HepG2 (cell line): Measurements from ENCODE around the gene DPYD. TPM values are rescaled to one million over a fixed set of nuclear protein-coding genes. Genes with fewer than 3 reads are reported as not detected.

Experiments used
- ATAC-seq: fragments of 200-7000 bp; cut with Tn5 transposase; 3 replicates; pipeline ENCODE4 v1.9.1; 2020; ENCODE audit warnings: mild to moderate bottlenecking, moderate library complexity
- BruUV-seq: library from RNA; stranded (reverse); fragments of 400-500 nt; replicated peaks from 2 replicates; lab custom pipeline; 2021; lab: Mats Ljungman, UMichigan
- CTCF ChIA-PET: fragments of 300-600 bp; formaldehyde crosslinking; extraction: SDS; loops from one replicate; lab custom pipeline; 2021; ENCODE audit warnings: low total read pairs, inconsistent platforms, low intra/inter-chr PET ratio; lab: Yijun Ruan, JAX
- POLR2A ChIA-PET: fragments of 350-600 bp; sonication (Branson Sonifier 250); formaldehyde crosslinking; loops from one replicate; lab custom pipeline; 2020; ENCODE audit warnings: antibody characterized with exemption, inconsistent platforms; lab: Yijun Ruan, JAX
- DNase-seq: peaks from one replicate; pipeline ENCODE4 v3.0.0-alpha.2; 2015; ENCODE audit warnings: low spot score
- FAIRE-seq: peaks from 3 replicates; lab custom pipeline; 2011; peaks lifted over from hg19 to GRCh38; lab: Jason Lieb, UNC
- H2AFZ ChIP-seq: one replicate; pipeline ENCODE4 v1.6.1; 2011; ENCODE audit warnings: low read length, inconsistent platforms
- H3K27ac ChIP-seq: fragments of 300-600 bp; 3 replicates; pipeline ENCODE4 v1.8.0; 2011; ENCODE audit warnings: mixed run types, mild to moderate bottlenecking, mixed read lengths, low read length, inconsistent platforms; ENCODE audit not compliant: insufficient read depth; ENCODE audit errors: extremely low read length
- H3K27me3 ChIP-seq, 2 experiments: fragments of 200-600 bp in 1 of 2; 2 replicates in 1 of 2; 3 replicates in 1 of 2; pipeline versions ENCODE4 v1.6.0 to v1.8.0; 2011; ENCODE audit warnings: low read length in 2 of 2, mild to moderate bottlenecking in 2 of 2, moderate library complexity in 2 of 2, inconsistent platforms in 1 of 2; ENCODE audit not compliant: insufficient read depth in 2 of 2, control insufficient read depth in 1 of 2
- H3K36me3 ChIP-seq, 2 experiments: fragments of 200-600 bp in 1 of 2; replicated peaks in 1 of 2; 2 replicates in 1 of 2; 3 replicates in 1 of 2; pipeline versions ENCODE4 v1.5.1 to v1.8.0; 2011; ENCODE audit warnings: low read length in 2 of 2, inconsistent platforms in 1 of 2; ENCODE audit not compliant: insufficient read depth in 2 of 2, control insufficient read depth in 1 of 2
- H3K4me1 ChIP-seq: 2 replicates; pipeline ENCODE4 v1.5.1; 2012; ENCODE audit warnings: low read length, inconsistent platforms; ENCODE audit not compliant: insufficient read depth
- H3K4me2 ChIP-seq: 2 replicates; pipeline ENCODE4 v1.6.0; 2011; ENCODE audit warnings: low read depth, low read length, inconsistent platforms
- H3K4me3 ChIP-seq, 3 experiments: fragments of 200-600 bp in 1 of 3; sonication (generic), shearing (Covaris generic) in 1 of 3; replicated peaks in 1 of 3; 2 replicates each; pipeline ENCODE4 v1.5.1; 2011 to 2016; ENCODE audit warnings: low read length in 3 of 3, inconsistent platforms in 2 of 3, low read depth in 2 of 3, mild to moderate bottlenecking in 2 of 3, control low read depth in 1 of 3, mixed read lengths in 1 of 3; ENCODE audit not compliant: insufficient read depth in 1 of 3
- H3K79me2 ChIP-seq: one replicate; pipeline ENCODE4 v1.6.1; 2011; ENCODE audit warnings: low read length, inconsistent platforms; ENCODE audit not compliant: insufficient read depth
- H3K9ac ChIP-seq: 2 replicates; pipeline ENCODE4 v1.6.0; 2011; ENCODE audit warnings: mild to moderate bottlenecking, low read depth, low read length, inconsistent platforms; ENCODE audit not compliant: insufficient read depth
- H3K9me3 ChIP-seq: 2 replicates; pipeline ENCODE4 v1.5.1; 2012; ENCODE audit warnings: mild to moderate bottlenecking, low read length
- H4K20me1 ChIP-seq: 2 replicates; pipeline ENCODE4 v1.6.0; 2011; ENCODE audit warnings: inconsistent platforms, mild to moderate bottlenecking, low read length, moderate library complexity; ENCODE audit not compliant: insufficient read depth
- ASH2L ChIP-seq: fragments of 300-600, 200-600 bp; sonication (generic); IDR thresholded peaks from 2 replicates; pipeline ENCODE4 v1.7.0; 2017; ENCODE audit warnings: low read depth, mild to moderate bottlenecking, moderate library complexity, mixed read lengths, low read length; ENCODE audit not compliant: insufficient read length
- EEA1 ChIP-seq: sonication (generic); formaldehyde crosslinking; IDR thresholded peaks from 2 replicates; pipeline ENCODE4 v1.5.1; 2020; ENCODE audit warnings: mild to moderate bottlenecking, missing genetic modification reagents, borderline replicate concordance
- GTF2F1 ChIP-seq: fragments of 150-350 bp; IDR thresholded peaks from 2 replicates; pipeline ENCODE4 v1.6.1; 2014; ENCODE audit warnings: low read length
- HDAC1 ChIP-seq: sonication (generic); formaldehyde crosslinking; IDR thresholded peaks from 2 replicates; pipeline ENCODE4 v1.5.1; 2020; ENCODE audit warnings: mild to moderate bottlenecking, missing genetic modification reagents
- MED1 ChIP-seq: sonication (generic); formaldehyde crosslinking; IDR thresholded peaks from 2 replicates; pipeline ENCODE4 v1.4.0; 2020; ENCODE audit warnings: missing genetic modification reagents
- MTF1 ChIP-seq: sonication (generic); formaldehyde crosslinking; IDR thresholded peaks from 2 replicates; pipeline ENCODE4 v1.5.0; 2020; ENCODE audit warnings: missing genetic modification reagents
- NBN ChIP-seq: fragments of 450-650 bp; conservative IDR thresholded peaks from 2 replicates; pipeline ENCODE4 v1.6.1; 2017
- NCOA5 ChIP-seq: sonication (generic); formaldehyde crosslinking; IDR thresholded peaks from 2 replicates; pipeline ENCODE4 v1.4.0; 2020; ENCODE audit warnings: missing genetic modification reagents
- RBM39 ChIP-seq: fragments of 200-400 bp; formaldehyde crosslinking; IDR thresholded peaks from one replicate; pipeline ENCODE4 v1.6.1; 2018; ENCODE audit warnings: antibody characterized with exemption, mild to moderate bottlenecking, low read depth, low read length; ENCODE audit not compliant: poor library complexity, severe bottlenecking
- REPIN1 ChIP-seq: sonication (generic); formaldehyde crosslinking; IDR thresholded peaks from 2 replicates; pipeline ENCODE4 v1.8.0; 2022; ENCODE audit warnings: missing genetic modification reagents, low read depth, mild to moderate bottlenecking, borderline replicate concordance
- RXRA ChIP-seq: sonication (generic); formaldehyde crosslinking; IDR thresholded peaks from 2 replicates; pipeline ENCODE4 v1.5.1; 2020; ENCODE audit warnings: missing genetic modification reagents
- ZBTB26 ChIP-seq: IDR thresholded peaks from 2 replicates; pipeline ENCODE4 v1.6.1; 2016; ENCODE audit warnings: missing compliant biosample characterization, missing genetic modification reagents, borderline replicate concordance
- ZXDC ChIP-seq: sonication (generic); formaldehyde crosslinking; IDR thresholded peaks from 2 replicates; pipeline ENCODE4 v1.5.0; 2020; ENCODE audit warnings: mild to moderate bottlenecking, missing genetic modification reagents
- WGBS: methylation state at CpG from one replicate; pipeline ENCODE4 v1.1.6; 2017; ENCODE audit warnings: low lambda C conversion rate; 5-methylcytosine and 5-hydroxymethylcytosine counted together
- in situ Hi-C: cut with HindIII; loops from 2 replicates; pipeline ENCODE4 v1.10.0; 2017; ENCODE audit warnings: low pct_unique_long_range_greater_than_20kb; ENCODE audit not compliant: extremely low pct_ligation_motif_present
- intact Hi-C: fragments of 100-400 bp; cut with micrococcal nuclease; formaldehyde crosslinking; loops from one replicate; pipeline ENCODE4 v1.10.0; 2022; ENCODE audit not compliant: unreplicated experiment
- polyA plus RNA-seq, 8 experiments: library from polyadenylated mRNA; depleted of rRNA in 3 of 8; stranded (reverse) in 7 of 8; unstranded in 1 of 8; fragments of >200 nt; fragmentation: Illumina TruSeq in 4 of 8; extraction: Trizol in 4 of 8; gene quantifications; 2 replicates each; pipeline versions ENCODE4 v1.2.1 to v1.2.3, GENCODE V29; 2011 to 2016; ENCODE audit warnings: low read depth in 4 of 8, missing spikeins in 1 of 8, mixed read lengths in 1 of 8; ENCODE audit not compliant: insufficient read depth in 1 of 8
- total RNA-seq, 5 experiments: library from RNA; depleted of rRNA; stranded (reverse); fragments of >200 nt; fragmentation: Illumina TruSeq; extraction: Trizol; gene quantifications; 2 replicates each; pipeline ENCODE4 v1.2.3, GENCODE V29; 2016; ENCODE audit warnings: low read depth in 1 of 5
- TF ChIP-seq, protein P1 (sequence below): sonication (generic); formaldehyde crosslinking; IDR thresholded peaks from 2 replicates; pipeline ENCODE4 v1.8.0; 2023; ENCODE audit warnings: mild to moderate bottlenecking, missing genetic modification reagents
- TF ChIP-seq, protein P2 (sequence below): sonication (generic); formaldehyde crosslinking; IDR thresholded peaks from 2 replicates; pipeline ENCODE4 v1.4.0; 2020; ENCODE audit warnings: missing genetic modification reagents, mild to moderate bottlenecking, borderline replicate concordance

The DPYD gene
- total and polyA plus RNA-seq, 2 of the 13 experiments (the other 11 are each of a cell fraction or from before 2014, with no cell fraction given) = 1.3 to 3.4 TPM

- DNase-seq = no peak
- WGBS = 56% methylated on average over 1 of the region's 1 CpG
- Histone ChIP-seq H3K9ac (no peak overlapping the region), H3K4me2 (no peak overlapping the region)
- in situ Hi-C loops = no loop called here
- TF ChIP-seq MED1 (CRISPR knock-in tag) (no peak), MTF1 (no peak), REPIN1 (CRISPR knock-in tag) (no peak), ZBTB26 (no peak), RXRA (CRISPR knock-in tag) (no peak), ZXDC (CRISPR knock-in tag) (no peak), ASH2L (no peak), NBN (no peak), NCOA5 (no peak), RBM39 (no peak), GTF2F1 (no peak), HDAC1 (CRISPR knock-in tag) (no peak), EEA1 (CRISPR knock-in tag) (no peak)
- TF ChIP-seq, protein P1, sequence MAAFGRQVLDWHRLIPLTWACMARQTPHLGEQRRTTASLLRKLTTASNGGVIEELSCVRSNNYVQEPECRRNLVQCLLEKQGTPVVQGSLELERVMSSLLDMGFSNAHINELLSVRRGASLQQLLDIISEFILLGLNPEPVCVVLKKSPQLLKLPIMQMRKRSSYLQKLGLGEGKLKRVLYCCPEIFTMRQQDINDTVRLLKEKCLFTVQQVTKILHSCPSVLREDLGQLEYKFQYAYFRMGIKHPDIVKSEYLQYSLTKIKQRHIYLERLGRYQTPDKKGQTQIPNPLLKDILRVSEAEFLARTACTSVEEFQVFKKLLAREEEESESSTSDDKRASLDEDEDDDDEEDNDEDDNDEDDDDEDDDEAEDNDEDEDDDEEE (CRISPR knock-in tag) = no peak
- TF ChIP-seq, protein P2, sequence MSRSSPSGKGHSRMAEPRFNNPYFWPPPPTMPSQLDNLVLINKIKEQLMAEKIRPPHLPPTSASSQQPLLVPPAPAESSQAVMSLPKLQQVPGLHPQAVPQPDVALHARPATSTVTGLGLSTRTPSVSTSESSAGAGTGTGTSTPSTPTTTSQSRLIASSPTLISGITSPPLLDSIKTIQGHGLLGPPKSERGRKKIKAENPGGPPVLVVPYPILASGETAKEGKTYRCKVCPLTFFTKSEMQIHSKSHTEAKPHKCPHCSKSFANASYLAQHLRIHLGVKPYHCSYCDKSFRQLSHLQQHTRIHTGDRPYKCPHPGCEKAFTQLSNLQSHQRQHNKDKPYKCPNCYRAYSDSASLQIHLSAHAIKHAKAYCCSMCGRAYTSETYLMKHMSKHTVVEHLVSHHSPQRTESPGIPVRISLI (CRISPR knock-in tag) = no peak
- TF ChIP-seq, all 625 proteins: peak for 0
- Histone ChIP-seq H3K4me3 (no peak overlapping the region), H3K27ac (no peak overlapping the region), H3K79me2 (no peaks in the 10 kb centered on the region), H3K27me3 (no peaks in the 10 kb centered on the region), H3K36me3 (no peaks in the 10 kb centered on the region), H3K9me3 (no peaks in the 10 kb centered on the region), H3K4me1 (no peaks in the 10 kb centered on the region), H4K20me1 (no peaks in the 10 kb centered on the region), H2AFZ (no peak overlapping the region)
- CTCF ChIA-PET = no interaction called here
- no TSS peak for BruUV-seq
- intact Hi-C loops = no loop called here
- POLR2A ChIA-PET = no interaction called here
- FAIRE-seq = no peak
- ATAC-seq = no peak
Observed at GRCh38 chr1:97814121-97814520, 106.7 kb downstream of the DPYD start.
